CD14-positive monocyte (primary cell): ENCODE data around the gene PRUNE1. TPM values are rescaled to one million over a fixed set of nuclear protein-coding genes. Genes with fewer than 3 reads are reported as not detected.
A peak's percentile ranks its signal among the peaks of the same experiment; 100 is the strongest.

Experiments used
- DNase-seq, 3 donors: peaks; one replicate each; pipeline ENCODE4 v3.0.0-alpha.2; 2011 to 2022
- H2AFZ ChIP-seq: 2 replicates; pipeline ENCODE4 v1.6.0; 2012; ENCODE audit warnings: mild to moderate bottlenecking, low read depth, low read length, inconsistent platforms; ENCODE audit not compliant: insufficient read depth, poor library complexity, severe bottlenecking
- H3K27ac ChIP-seq, 2 donors: 1 replicate in 1 of 2; 2 replicates in 1 of 2; pipeline ENCODE4 v1.5.1; 2012 to 2013; ENCODE audit warnings: low read length in 2 of 2, control low read depth in 1 of 2, inconsistent platforms in 1 of 2, low read depth in 1 of 2, mild to moderate bottlenecking in 1 of 2
- H3K27me3 ChIP-seq, 2 donors: one replicate each; pipeline versions ENCODE4 v1.6.0 to v1.6.1; 2011 to 2013; ENCODE audit warnings: low read length in 2 of 2; ENCODE audit not compliant: control insufficient read depth in 2 of 2, insufficient read depth in 2 of 2
- H3K36me3 ChIP-seq, 2 donors: replicated peaks in 1 of 2; 1 replicate in 1 of 2; 2 replicates in 1 of 2; pipeline versions ENCODE4 v1.5.1 to v1.6.1; 2012 to 2013; ENCODE audit warnings: low read length in 2 of 2, control low read depth in 1 of 2, inconsistent platforms in 1 of 2, mild to moderate bottlenecking in 1 of 2; ENCODE audit not compliant: insufficient read depth in 2 of 2, control insufficient read depth in 1 of 2
- H3K4me1 ChIP-seq, 2 donors: 1 replicate in 1 of 2; 2 replicates in 1 of 2; pipeline versions ENCODE4 v1.5.1 to v1.6.1; 2012 to 2013; ENCODE audit warnings: low read length in 2 of 2, control low read depth in 1 of 2, inconsistent platforms in 1 of 2, mild to moderate bottlenecking in 1 of 2, moderate library complexity in 1 of 2; ENCODE audit not compliant: insufficient read depth in 2 of 2, control insufficient read depth in 1 of 2
- H3K4me2 ChIP-seq: replicated peaks from 2 replicates; pipeline ENCODE3; 2012; ENCODE audit warnings: low read length, moderate library complexity, mild to moderate bottlenecking; ENCODE audit not compliant: poor library complexity, severe bottlenecking; ENCODE audit errors: extremely low read depth
- H3K4me3 ChIP-seq, 3 experiments: fragments of 200-600 bp in 1 of 3; sonication (generic) in 1 of 3; replicated peaks in 1 of 3; 1 replicate in 2 of 3; 2 replicates in 1 of 3; pipeline ENCODE4 v1.5.1; 2011 to 2013; ENCODE audit warnings: low read length in 3 of 3, mild to moderate bottlenecking in 3 of 3, control low read depth in 2 of 3, low read depth in 2 of 3, inconsistent platforms in 1 of 3, moderate library complexity in 1 of 3
- H3K79me2 ChIP-seq: 2 replicates; pipeline ENCODE4 v1.6.0; 2012; ENCODE audit warnings: mild to moderate bottlenecking, control low read depth, inconsistent platforms, low read length, moderate library complexity; ENCODE audit not compliant: insufficient read depth
- H3K9ac ChIP-seq: 2 replicates; pipeline ENCODE4 v1.6.0; 2017; ENCODE audit warnings: low read length, mild to moderate bottlenecking; ENCODE audit not compliant: insufficient read depth, poor library complexity, severe bottlenecking
- H3K9me3 ChIP-seq, 2 donors: replicated peaks in 1 of 2; 1 replicate in 1 of 2; 2 replicates in 1 of 2; pipeline versions ENCODE4 v1.5.1 to v1.6.1; 2012 to 2013; ENCODE audit warnings: low read length in 2 of 2, control low read depth in 1 of 2; ENCODE audit not compliant: control insufficient read depth in 1 of 2, insufficient read depth in 1 of 2
- H4K20me1 ChIP-seq: 2 replicates; pipeline ENCODE4 v1.6.0; 2012; ENCODE audit warnings: mild to moderate bottlenecking, low read length, control low read depth, moderate library complexity; ENCODE audit not compliant: insufficient read depth
- H3K27ac Mint-ChIP-seq, 7 donors: one replicate each; pipeline ENCODE4 v1.8.0; 2020; ENCODE audit warnings: mild to moderate bottlenecking in 7 of 7, mixed read lengths in 7 of 7, moderate library complexity in 6 of 7, inconsistent platforms in 2 of 7
- H3K27me3 Mint-ChIP-seq, 3 donors: one replicate each; pipeline ENCODE4 v1.8.0; 2021 to 2022; ENCODE audit warnings: low read depth in 3 of 3, mild to moderate bottlenecking in 3 of 3, mixed read lengths in 3 of 3, moderate library complexity in 3 of 3, inconsistent platforms in 1 of 3
- H3K36me3 Mint-ChIP-seq, 2 donors: one replicate each; pipeline ENCODE4 v1.8.0; 2020; ENCODE audit warnings: mixed read lengths in 2 of 2, inconsistent platforms in 1 of 2, mild to moderate bottlenecking in 1 of 2
- H3K4me1 Mint-ChIP-seq: one replicate; pipeline ENCODE4 v1.8.0; 2020; ENCODE audit warnings: mild to moderate bottlenecking, mixed read lengths
- H3K4me3 Mint-ChIP-seq, 2 donors: one replicate each; pipeline ENCODE4 v1.8.0; 2020; ENCODE audit warnings: mild to moderate bottlenecking in 2 of 2, mixed read lengths in 2 of 2, moderate library complexity in 1 of 2
- H3K9me3 Mint-ChIP-seq, 7 donors: one replicate each; pipeline ENCODE4 v1.8.0; 2020 to 2022; ENCODE audit warnings: mixed read lengths in 7 of 7, mild to moderate bottlenecking in 6 of 7, moderate library complexity in 6 of 7, inconsistent platforms in 2 of 7
- WGBS: methylation state at CpG from one replicate; pipeline ENCODE4 v1.1.5; 2013; ENCODE audit warnings: missing lambda C conversion rate; ENCODE audit not compliant: insufficient coverage; 5-methylcytosine and 5-hydroxymethylcytosine counted together
- intact Hi-C, 2 donors: fragments of 100-400 bp; cut with micrococcal nuclease; formaldehyde crosslinking; loops; one replicate each; pipeline versions ENCODE4 v1.15.0 to v1.15.1; 2023
- polyA plus RNA-seq, 3 donors: library from polyadenylated mRNA; depleted of rRNA in 1 of 3; unstranded in 2 of 3; stranded (reverse) in 1 of 3; fragments of 300-500 nt in 2 of 3; fragments of >200 nt in 1 of 3; fragmentation: Illumina TruSeq in 2 of 3; gene quantifications; 1 replicate in 2 of 3; 2 replicates in 1 of 3; pipeline ENCODE4 v1.2.3, GENCODE V29; 2012 to 2021
- TF ChIP-seq, protein P1 (sequence below): fragments of 200-600 bp; IDR thresholded peaks from one replicate; pipeline ENCODE4 v1.8.0; 2022; ENCODE audit warnings: antibody characterized with exemption, mild to moderate bottlenecking

The PRUNE1 gene
- polyA plus RNA-seq, 3 donors: 8.4 to 22.8 (median 22.6) TPM

GRCh38 chr1:151000408-151000807, 7.8 kb upstream of the PRUNE1 start:
- Mint-ChIP-seq H3K27ac (peak overlapping the region in 6 of 7 donors; percentile 65 to 94 (median 90)), H3K4me3 (no peak overlapping the region), H3K4me1 (peaks cover 70% of the 10 kb centered on the region), H3K36me3 (peaks cover 47 to 60% of the 10 kb centered on the region in 2 donors), H3K9me3 (peaks cover 0 to 3% (median 0%) of the 10 kb centered on the region in 7 donors), H3K27me3 (peaks cover 0 to 3% (median 2%) of the 10 kb centered on the region in 3 donors)
- no peak overlapping the region for H3K9ac ChIP-seq
- TF ChIP-seq, protein P1, sequence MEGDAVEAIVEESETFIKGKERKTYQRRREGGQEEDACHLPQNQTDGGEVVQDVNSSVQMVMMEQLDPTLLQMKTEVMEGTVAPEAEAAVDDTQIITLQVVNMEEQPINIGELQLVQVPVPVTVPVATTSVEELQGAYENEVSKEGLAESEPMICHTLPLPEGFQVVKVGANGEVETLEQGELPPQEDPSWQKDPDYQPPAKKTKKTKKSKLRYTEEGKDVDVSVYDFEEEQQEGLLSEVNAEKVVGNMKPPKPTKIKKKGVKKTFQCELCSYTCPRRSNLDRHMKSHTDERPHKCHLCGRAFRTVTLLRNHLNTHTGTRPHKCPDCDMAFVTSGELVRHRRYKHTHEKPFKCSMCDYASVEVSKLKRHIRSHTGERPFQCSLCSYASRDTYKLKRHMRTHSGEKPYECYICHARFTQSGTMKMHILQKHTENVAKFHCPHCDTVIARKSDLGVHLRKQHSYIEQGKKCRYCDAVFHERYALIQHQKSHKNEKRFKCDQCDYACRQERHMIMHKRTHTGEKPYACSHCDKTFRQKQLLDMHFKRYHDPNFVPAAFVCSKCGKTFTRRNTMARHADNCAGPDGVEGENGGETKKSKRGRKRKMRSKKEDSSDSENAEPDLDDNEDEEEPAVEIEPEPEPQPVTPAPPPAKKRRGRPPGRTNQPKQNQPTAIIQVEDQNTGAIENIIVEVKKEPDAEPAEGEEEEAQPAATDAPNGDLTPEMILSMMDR: no peak
- peaks cover 67% of the 10 kb centered on the region in 2 donors for H3K4me1 ChIP-seq
- H3K4me2 ChIP-seq: no peak overlapping the region
- no peak for DNase-seq
- no peaks in the 10 kb centered on the region for H3K27me3 ChIP-seq
- 80% methylated on average over 1 of the region's 3 CpGs for WGBS
- intact Hi-C loops: loop anchor here in 1 of 2 donors (10.0 kb wide), 1 partner anchor 164 kb away; the partner anchor contains the start of genes LYSMD1 and SCNM1
- H4K20me1 ChIP-seq: peaks cover 19% of the 10 kb centered on the region
- H2AFZ ChIP-seq: no peak overlapping the region
- H3K36me3 ChIP-seq: peaks cover 23 to 43% of the 10 kb centered on the region in 2 donors
- H3K4me3 ChIP-seq: no peak overlapping the region
- peaks cover 48% of the 10 kb centered on the region for H3K79me2 ChIP-seq
- peak overlapping the region in 1 of 2 donors; percentile 78 for H3K27ac ChIP-seq
- H3K9me3 ChIP-seq: no peaks in the 10 kb centered on the region

DNA sequence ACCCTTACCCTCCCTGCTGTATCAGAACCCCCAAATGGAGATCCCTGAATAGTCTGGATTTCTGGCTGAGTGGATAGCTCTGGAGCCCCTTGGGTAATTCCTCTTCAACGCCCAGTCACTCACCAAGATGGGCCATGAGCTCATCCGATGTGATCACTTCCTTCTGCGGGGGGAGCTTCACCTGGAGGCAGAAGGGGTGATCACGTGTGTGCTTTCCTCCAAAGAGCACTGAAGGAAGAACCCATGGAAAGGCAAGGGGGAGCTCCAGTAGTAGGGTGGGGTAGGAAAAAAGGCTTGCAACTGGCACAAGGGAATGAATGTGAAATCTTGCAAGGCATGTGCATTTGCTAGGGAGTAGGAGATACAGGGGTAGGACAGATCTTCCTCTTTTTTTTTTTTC, 6.6 kb upstream of the PRUNE1 start:
- Mint-ChIP-seq H3K27me3 (peaks cover 0 to 3% (median 2%) of the 10 kb centered on the region in 3 donors), H3K4me1 (peaks cover 74% of the 10 kb centered on the region), H3K36me3 (peaks cover 40 to 51% of the 10 kb centered on the region in 2 donors), H3K4me3 (peak overlapping the region; percentile 26 to 64), H3K27ac (peak overlapping the region; percentile 88 to 94 (median 91)), H3K9me3 (peaks cover 0 to 3% (median 0%) of the 10 kb centered on the region in 7 donors)
- TF ChIP-seq, protein P1: no peak
- Histone ChIP-seq H3K4me3 (peak overlapping the region in 1 of 3 experiments; percentile 56), H3K9ac (no peak overlapping the region), H3K4me2 (peak overlapping the region; percentile 62), H4K20me1 (peaks cover 15% of the 10 kb centered on the region), H3K36me3 (peaks cover 20 to 38% of the 10 kb centered on the region in 2 donors), H3K79me2 (peaks cover 60% of the 10 kb centered on the region), H3K4me1 (peaks cover 75 to 77% of the 10 kb centered on the region in 2 donors), H2AFZ (no peak overlapping the region), H3K27ac (peak overlapping the region; percentile 49 to 78), H3K9me3 (no peaks in the 10 kb centered on the region), H3K27me3 (no peaks in the 10 kb centered on the region)
- 13% methylated on average over 3 of the region's 4 CpGs for WGBS
- DNase-seq: peak; percentile 41 to 82 (median 58)
- intact Hi-C loops: loop anchor here in 1 of 2 donors (10.0 kb wide), 1 partner anchor 163 kb away; the partner anchor contains the start of genes LYSMD1 and SCNM1
